WTC11 (cell line): Measurements from ENCODE around the gene GPR75. TPM values are rescaled to one million over a fixed set of nuclear protein-coding genes. Genes with fewer than 3 reads are reported as not detected.
A peak's percentile ranks its signal among the peaks of the same experiment; 100 is the strongest.

Source experiments
- ATAC-seq: fragments of 200-7000 bp; cut with Tn5 transposase; 2 replicates; pipeline ENCODE4 v1.10.0; 2021; ENCODE audit warnings: mild to moderate bottlenecking, moderate library complexity
- CTCF ChIA-PET: fragments of 300-600 bp; sonication (Branson Sonifier 250); formaldehyde crosslinking; loops from one replicate; lab custom pipeline; 2021; ENCODE audit warnings: antibody characterized with exemption; lab: Charles Lee
- POLR2A ChIA-PET: fragments of 350-600 bp; sonication (Branson Sonifier 250); formaldehyde crosslinking; loops from one replicate; lab custom pipeline; 2021; ENCODE audit warnings: antibody characterized with exemption; lab: Charles Lee
- DNase-seq: peaks from one replicate; pipeline ENCODE4 v3.0.0; 2021; ENCODE audit warnings: low spot score
- H3K27ac Mint-ChIP-seq: 2 replicates; pipeline ENCODE4 v1.8.0; 2021; ENCODE audit warnings: mixed read lengths
- H3K27me3 Mint-ChIP-seq: 2 replicates; pipeline ENCODE4 v1.8.0; 2021; ENCODE audit warnings: low read depth, mild to moderate bottlenecking, moderate library complexity, mixed read lengths
- H3K36me3 Mint-ChIP-seq: 2 replicates; pipeline ENCODE4 v1.8.0; 2021; ENCODE audit warnings: mixed read lengths
- H3K4me1 Mint-ChIP-seq: 2 replicates; pipeline ENCODE4 v1.8.0; 2022; ENCODE audit warnings: mixed read lengths
- H3K4me3 Mint-ChIP-seq: 2 replicates; pipeline ENCODE4 v1.8.0; 2021; ENCODE audit warnings: mild to moderate bottlenecking, moderate library complexity, mixed read lengths
- H3K9me3 Mint-ChIP-seq: 2 replicates; pipeline ENCODE4 v1.8.0; 2021; ENCODE audit warnings: mixed read lengths
- ARID4B ChIP-seq: sonication (generic); formaldehyde crosslinking; IDR thresholded peaks from 2 replicates; pipeline ENCODE4 v1.8.0; 2023; ENCODE audit warnings: missing genetic modification reagents, mild to moderate bottlenecking, borderline replicate concordance
- GABPB1 ChIP-seq: sonication (generic); formaldehyde crosslinking; IDR thresholded peaks from 2 replicates; pipeline ENCODE4 v1.8.1; 2023; ENCODE audit warnings: mild to moderate bottlenecking, missing genetic modification reagents
- HMGXB4 ChIP-seq: sonication (generic); formaldehyde crosslinking; IDR thresholded peaks from 2 replicates; pipeline ENCODE4 v1.8.1; 2023; ENCODE audit warnings: mild to moderate bottlenecking, moderate library complexity, missing genetic modification reagents
- IRF2 ChIP-seq: sonication (generic); formaldehyde crosslinking; IDR thresholded peaks from 2 replicates; pipeline ENCODE4 v1.8.0; 2022; ENCODE audit warnings: low read depth, missing genetic modification reagents, borderline replicate concordance
- MXD4 ChIP-seq: fragments of 250-450 bp; sonication (Bioruptor Pico); IDR thresholded peaks from 2 replicates; pipeline ENCODE4 v1.8.0; 2021; ENCODE audit warnings: mild to moderate bottlenecking, moderate library complexity, borderline replicate concordance
- ZBTB43 ChIP-seq: sonication (generic); formaldehyde crosslinking; IDR thresholded peaks from 2 replicates; pipeline ENCODE4 v1.8.1; 2023; ENCODE audit warnings: mild to moderate bottlenecking, missing genetic modification reagents
- ZNF232 ChIP-seq: sonication (generic); formaldehyde crosslinking; IDR thresholded peaks from 2 replicates; pipeline ENCODE4 v1.8.0; 2022; ENCODE audit warnings: mild to moderate bottlenecking, missing genetic modification reagents
- ZNF416 ChIP-seq: fragments of 250-450 bp; sonication (Bioruptor Pico); IDR thresholded peaks from 2 replicates; pipeline ENCODE4 v1.9.0; 2021; ENCODE audit warnings: mild to moderate bottlenecking, inconsistent platforms
- ZNF512 ChIP-seq: sonication (generic); formaldehyde crosslinking; IDR thresholded peaks from 2 replicates; pipeline ENCODE4 v1.8.1; 2022; ENCODE audit warnings: missing genetic modification reagents, borderline replicate concordance
- total RNA-seq: library from RNA; stranded (reverse); gene quantifications from 3 replicates; pipeline ENCODE4 v1.2.3, GENCODE V29; 2021

GPR75 gene
- total RNA-seq, 1 experiment from 2014 or later = 2.2 TPM

GRCh38 chr2:53827398-53828175 lies 32.2 kb downstream of the GPR75 start:
- H3K27ac Mint-ChIP-seq = peak overlapping the region; percentile 69
- no peaks in the 10 kb centered on the region for H3K36me3 Mint-ChIP-seq
- H3K4me1 Mint-ChIP-seq = peaks cover 42% of the 10 kb centered on the region
- ChIA-PET POLR2A (no interaction called here), CTCF (no interaction called here)
- ATAC-seq (peak; percentile 83), DNase-seq (no peak)
- H3K27me3 Mint-ChIP-seq = no peaks in the 10 kb centered on the region
- TF ChIP-seq GABPB1 (CRISPR knock-in tag) (no peak), IRF2 (CRISPR knock-in tag) (no peak), ZNF416 (CRISPR knock-in tag) (no peak), ZNF512 (no peak), HMGXB4 (CRISPR knock-in tag) (no peak), ARID4B (CRISPR knock-in tag) (no peak), ZNF232 (CRISPR knock-in tag) (no peak), MXD4 (CRISPR knock-in tag) (no peak)
- no peaks in the 10 kb centered on the region for H3K9me3 Mint-ChIP-seq
- no peak overlapping the region for H3K4me3 Mint-ChIP-seq

- CTCF ChIA-PET = no interaction called here
Measured at GRCh38 chr2:53826587-53827397, 33.0 kb downstream of the GPR75 start.

More at GRCh38 chr2:53826587-53827397, 33.0 kb downstream of the GPR75 start:
- no peaks in the 10 kb centered on the region for H3K27me3 Mint-ChIP-seq
- TF ChIP-seq ZBTB43 (CRISPR knock-in tag) = no peak
- peak; percentile 87 for TF ChIP-seq GABPB1 (CRISPR knock-in tag)
- TF ChIP-seq, all 79 proteins: peak for 1
- POLR2A ChIA-PET = no interaction called here
- no peaks in the 10 kb centered on the region for H3K36me3 Mint-ChIP-seq
- H3K9me3 Mint-ChIP-seq = no peaks in the 10 kb centered on the region
- no peak for DNase-seq
- H3K27ac Mint-ChIP-seq = peak overlapping the region; percentile 67
- no peak for ATAC-seq
- H3K4me3 Mint-ChIP-seq = no peak overlapping the region
- peaks cover 42% of the 10 kb centered on the region for H3K4me1 Mint-ChIP-seq
